ENCODE data around the gene TRIP11.

- TF ChIP-seq EZH2phosphoT487 (IDR thresholded peaks at IDR 0.05; ENCODE audit: borderline replicate concordance, low read depth, low read length), result no peak
- TF ChIP-seq, protein P1, sequence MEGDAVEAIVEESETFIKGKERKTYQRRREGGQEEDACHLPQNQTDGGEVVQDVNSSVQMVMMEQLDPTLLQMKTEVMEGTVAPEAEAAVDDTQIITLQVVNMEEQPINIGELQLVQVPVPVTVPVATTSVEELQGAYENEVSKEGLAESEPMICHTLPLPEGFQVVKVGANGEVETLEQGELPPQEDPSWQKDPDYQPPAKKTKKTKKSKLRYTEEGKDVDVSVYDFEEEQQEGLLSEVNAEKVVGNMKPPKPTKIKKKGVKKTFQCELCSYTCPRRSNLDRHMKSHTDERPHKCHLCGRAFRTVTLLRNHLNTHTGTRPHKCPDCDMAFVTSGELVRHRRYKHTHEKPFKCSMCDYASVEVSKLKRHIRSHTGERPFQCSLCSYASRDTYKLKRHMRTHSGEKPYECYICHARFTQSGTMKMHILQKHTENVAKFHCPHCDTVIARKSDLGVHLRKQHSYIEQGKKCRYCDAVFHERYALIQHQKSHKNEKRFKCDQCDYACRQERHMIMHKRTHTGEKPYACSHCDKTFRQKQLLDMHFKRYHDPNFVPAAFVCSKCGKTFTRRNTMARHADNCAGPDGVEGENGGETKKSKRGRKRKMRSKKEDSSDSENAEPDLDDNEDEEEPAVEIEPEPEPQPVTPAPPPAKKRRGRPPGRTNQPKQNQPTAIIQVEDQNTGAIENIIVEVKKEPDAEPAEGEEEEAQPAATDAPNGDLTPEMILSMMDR (conservative IDR thresholded peaks at IDR 0.05; ENCODE audit: low read length), result no peak
Measured at GRCh38 chr14:92037989-92038388, 1.9 kb downstream of the TRIP11 start.

All from OCI-LY7 (cell line).